Smooth muscle cell (in vitro differentiated cells): ENCODE data around the gene TSSK6. TPM values are rescaled to one million over a fixed set of nuclear protein-coding genes. Genes with fewer than 3 reads are reported as not detected.

ENCODE experiments used
- DNase-seq: peaks from one replicate; lab custom pipeline; 2025; ENCODE audit not compliant: unreplicated experiment; lab: John Stamatoyannopoulos, UW
- H2AFZ ChIP-seq: fragments of 200-600 bp; sonication (generic); 2 replicates; pipeline ENCODE4 v1.6.0; 2016; ENCODE audit warnings: antibody characterized with exemption, low read depth, mild to moderate bottlenecking
- H3F3A ChIP-seq: fragments of 200-600 bp; sonication (generic); 2 replicates; pipeline ENCODE4 v1.6.0; 2017; ENCODE audit warnings: antibody characterized with exemption, low read depth
- H3K27ac ChIP-seq: fragments of 200-600 bp; sonication (generic); 2 replicates; pipeline ENCODE4 v1.5.1; 2016; ENCODE audit warnings: low read depth, mild to moderate bottlenecking
- H3K27me3 ChIP-seq: fragments of 200-600 bp; sonication (generic); 2 replicates; pipeline ENCODE4 v1.6.1; 2016; ENCODE audit warnings: low read depth, mild to moderate bottlenecking
- H3K36me3 ChIP-seq: fragments of 200-600 bp; sonication (generic); 2 replicates; pipeline ENCODE4 v1.5.1; 2016; ENCODE audit warnings: low read depth
- H3K4me1 ChIP-seq: fragments of 200-600 bp; sonication (generic); 2 replicates; pipeline ENCODE4 v1.5.1; 2016; ENCODE audit warnings: low read depth
- H3K4me2 ChIP-seq: fragments of 200-600 bp; sonication (generic); 2 replicates; pipeline ENCODE4 v1.6.0; 2016; ENCODE audit warnings: mild to moderate bottlenecking
- H3K4me3 ChIP-seq: fragments of 200-600 bp; sonication (generic); 2 replicates; pipeline ENCODE4 v1.5.1; 2016; ENCODE audit warnings: mild to moderate bottlenecking
- H3K79me2 ChIP-seq: fragments of 200-600 bp; sonication (generic); 2 replicates; pipeline ENCODE4 v1.6.0; 2016; ENCODE audit warnings: low read depth, mild to moderate bottlenecking
- H3K9ac ChIP-seq: fragments of 200-600 bp; sonication (generic); 2 replicates; pipeline ENCODE4 v1.6.0; 2016; ENCODE audit warnings: low read depth
- H3K9me3 ChIP-seq: fragments of 200-600 bp; sonication (generic); replicated peaks from 2 replicates; pipeline ENCODE4 v1.5.1; 2016; ENCODE audit warnings: low read depth
- H4K20me1 ChIP-seq: fragments of 200-600 bp; sonication (generic); 2 replicates; pipeline ENCODE4 v1.6.0; 2016; ENCODE audit warnings: low read depth
- CTCF ChIP-seq: fragments of 200-600 bp; sonication (generic); IDR thresholded peaks from 2 replicates; pipeline ENCODE4 v1.5.1; 2017; ENCODE audit warnings: borderline replicate concordance, mild to moderate bottlenecking, antibody characterized with exemption; ENCODE audit not compliant: insufficient read depth, poor library complexity, severe bottlenecking
- WGBS: methylation state at CpG from one replicate; pipeline ENCODE4 v1.1.7; 2016; ENCODE audit warnings: low lambda C conversion rate; 5-methylcytosine and 5-hydroxymethylcytosine counted together
- polyA plus RNA-seq: library from polyadenylated mRNA; unstranded; fragments of >200 nt; fragmentation: Nextera tagmentation; extraction: Ambion mirVana; gene quantifications from 2 replicates; pipeline ENCODE4 v1.2.1, GENCODE V29; 2016
- total RNA-seq: library from RNA; depleted of rRNA; stranded (reverse); fragments of >200 nt; gene quantifications from 2 replicates; pipeline ENCODE4 v1.2.3, GENCODE V29; 2014

The TSSK6 gene
- total and polyA plus RNA-seq, 2 experiments from 2014 or later: 0.49 to 1.3 TPM

GRCh38 chr19:19548915-19549759, 33.8 kb upstream of the TSSK6 start:
- Histone ChIP-seq H3K9me3 (no peaks in the 10 kb centered on the region), H3K9ac (peak overlapping the region; percentile 48), H3K79me2 (no peaks in the 10 kb centered on the region), H4K20me1 (no peaks in the 10 kb centered on the region), H3F3A (no peaks in the 10 kb centered on the region), H2AFZ (no peak overlapping the region), H3K4me3 (no peak overlapping the region), H3K4me1 (peaks cover 12% of the 10 kb centered on the region), H3K4me2 (peak overlapping the region; percentile 47), H3K27me3 (no peaks in the 10 kb centered on the region), H3K36me3 (no peaks in the 10 kb centered on the region), H3K27ac (peak overlapping the region; percentile 69)
- 67% methylated on average over 13 of the region's 13 CpGs for WGBS
- no peak for TF ChIP-seq CTCF
- no peak for DNase-seq

GRCh38 chr19:19547674-19548336, 32.5 kb upstream of the TSSK6 start:
- Histone ChIP-seq H3K27ac (peak overlapping the region; percentile 69), H2AFZ (no peak overlapping the region), H3K79me2 (no peaks in the 10 kb centered on the region), H3K36me3 (no peaks in the 10 kb centered on the region), H4K20me1 (no peaks in the 10 kb centered on the region), H3F3A (no peaks in the 10 kb centered on the region), H3K9me3 (no peaks in the 10 kb centered on the region), H3K4me1 (peaks cover 12% of the 10 kb centered on the region), H3K27me3 (no peaks in the 10 kb centered on the region), H3K4me3 (no peak overlapping the region), H3K4me2 (no peak overlapping the region), H3K9ac (no peak overlapping the region)
- 96% methylated on average over 15 of the region's 15 CpGs for WGBS
- TF ChIP-seq CTCF: no peak
- no peak for DNase-seq

- Histone ChIP-seq H3K9me3 (no peaks in the 10 kb centered on the region), H3K27ac (no peak overlapping the region), H3K79me2 (no peaks in the 10 kb centered on the region), H4K20me1 (no peaks in the 10 kb centered on the region), H3K4me1 (peaks cover 11% of the 10 kb centered on the region), H3F3A (no peaks in the 10 kb centered on the region), H3K27me3 (no peaks in the 10 kb centered on the region), H3K4me3 (no peak overlapping the region), H3K9ac (no peak overlapping the region), H2AFZ (no peak overlapping the region), H3K4me2 (no peak overlapping the region), H3K36me3 (no peaks in the 10 kb centered on the region)
- WGBS: 90% methylated on average over 13 of the region's 19 CpGs
- no peak for TF ChIP-seq CTCF
- DNase-seq: no peak
These were observed 31.4 kb upstream of the TSSK6 start for GRCh38 chr19:19546751-19547162.

- no peak overlapping the region for H3K4me3 ChIP-seq
- no peak overlapping the region for H3K9ac ChIP-seq
- no peak for TF ChIP-seq CTCF
- H3K27me3 ChIP-seq: no peaks in the 10 kb centered on the region
- H3K36me3 ChIP-seq: no peaks in the 10 kb centered on the region
- H4K20me1 ChIP-seq: no peaks in the 10 kb centered on the region
- H3K79me2 ChIP-seq: no peaks in the 10 kb centered on the region
- H3K27ac ChIP-seq: no peak overlapping the region
- H3F3A ChIP-seq: no peaks in the 10 kb centered on the region
- H3K4me2 ChIP-seq: no peak overlapping the region
- H3K9me3 ChIP-seq: no peaks in the 10 kb centered on the region
- DNase-seq: no peak
- peaks cover 9% of the 10 kb centered on the region for H3K4me1 ChIP-seq
- H2AFZ ChIP-seq: no peak overlapping the region
- WGBS: 98% methylated on average over 23 of the region's 23 CpGs
These were observed 30.4 kb upstream of the TSSK6 start for GRCh38 chr19:19545707-19546106.
